GM23338 (cell line): ENCODE data around the gene SYNDIG1. TPM values are rescaled to one million over a fixed set of nuclear protein-coding genes. Genes with fewer than 3 reads are reported as not detected.

Experiments
- ATAC-seq: fragments of 200-7000 bp; cut with Tn5 transposase; 3 replicates; pipeline ENCODE4 v1.9.1; 2020
- DNase-seq: peaks from one replicate; pipeline ENCODE4 v3.0.0-alpha.2; 2015; ENCODE audit warnings: low spot score
- H2AFZ ChIP-seq: fragments of 200-600 bp; sonication (generic); 2 replicates; pipeline ENCODE4 v1.8.0; 2016; ENCODE audit warnings: antibody characterized with exemption, mild to moderate bottlenecking, moderate library complexity
- H3F3A ChIP-seq: fragments of 200-600 bp; sonication (generic); replicated peaks from 2 replicates; pipeline ENCODE4 v1.8.0; 2017; ENCODE audit warnings: antibody characterized with exemption, mixed run types, low read depth
- H3K27ac ChIP-seq: fragments of 200-600 bp; sonication (generic); 2 replicates; pipeline ENCODE4 v1.6.1; 2016; ENCODE audit warnings: low read depth
- H3K27me3 ChIP-seq: fragments of 200-600 bp; sonication (generic); 2 replicates; pipeline ENCODE4 v1.8.0; 2016; ENCODE audit warnings: mild to moderate bottlenecking, mixed run types, moderate library complexity; ENCODE audit not compliant: insufficient read depth
- H3K36me3 ChIP-seq: fragments of 200-600 bp; sonication (generic); 2 replicates; pipeline ENCODE4 v1.8.0; 2016; ENCODE audit warnings: mild to moderate bottlenecking; ENCODE audit not compliant: insufficient read depth
- H3K4me1 ChIP-seq: fragments of 200-600 bp; sonication (generic); 2 replicates; pipeline ENCODE4 v1.8.0; 2016; ENCODE audit warnings: mild to moderate bottlenecking, moderate library complexity; ENCODE audit not compliant: insufficient read depth
- H3K4me2 ChIP-seq: fragments of 200-600 bp; sonication (generic); 2 replicates; pipeline ENCODE4 v1.7.1; 2017; ENCODE audit warnings: mixed run types
- H3K4me3 ChIP-seq: fragments of 200-600 bp; sonication (generic); 2 replicates; pipeline ENCODE4 v1.6.1; 2016; ENCODE audit warnings: mixed run types
- H3K79me2 ChIP-seq: fragments of 200-600 bp; sonication (generic); replicated peaks from 2 replicates; pipeline ENCODE4 v1.8.0; 2017; ENCODE audit warnings: mild to moderate bottlenecking; ENCODE audit not compliant: insufficient read depth
- H3K9me2 ChIP-seq: fragments of 200-600 bp; sonication (generic); 2 replicates; pipeline ENCODE4 v1.8.0; 2017; ENCODE audit not compliant: insufficient read depth
- H4K20me1 ChIP-seq: fragments of 200-600 bp; sonication (generic); replicated peaks from 2 replicates; pipeline ENCODE4 v1.8.0; 2017; ENCODE audit warnings: mild to moderate bottlenecking; ENCODE audit not compliant: insufficient read depth
- H3K27ac Mint-ChIP-seq: 2 replicates; pipeline ENCODE4 v1.8.0; 2020; ENCODE audit warnings: inconsistent platforms, mild to moderate bottlenecking, moderate library complexity, mixed read lengths
- H3K27me3 Mint-ChIP-seq: 3 replicates; pipeline ENCODE4 v1.8.0; 2022; ENCODE audit warnings: low read depth, mild to moderate bottlenecking, moderate library complexity, mixed read lengths, inconsistent platforms; ENCODE audit not compliant: insufficient read depth, poor library complexity
- H3K36me3 Mint-ChIP-seq: 3 replicates; pipeline ENCODE4 v1.8.0; 2021; ENCODE audit warnings: low read depth, mild to moderate bottlenecking, inconsistent platforms, moderate library complexity, mixed read lengths
- H3K4me1 Mint-ChIP-seq: 3 replicates; pipeline ENCODE4 v1.8.0; 2020; ENCODE audit warnings: mild to moderate bottlenecking, inconsistent platforms, mixed read lengths
- H3K4me3 Mint-ChIP-seq: 3 replicates; pipeline ENCODE4 v1.8.0; 2021; ENCODE audit warnings: moderate library complexity, mild to moderate bottlenecking, inconsistent platforms, mixed read lengths
- H3K9me3 Mint-ChIP-seq: 3 replicates; pipeline ENCODE4 v1.8.0; 2020; ENCODE audit warnings: moderate library complexity, mild to moderate bottlenecking, inconsistent platforms, mixed read lengths
- CREB1 ChIP-seq: fragments of 250-450 bp; sonication (Bioruptor Pico); IDR thresholded peaks from 2 replicates; pipeline ENCODE4 v1.5.0; 2020; ENCODE audit warnings: low read depth, mild to moderate bottlenecking, moderate library complexity
- ETS1 ChIP-seq: IDR thresholded peaks from 2 replicates; pipeline ENCODE4 v1.6.1; 2016; ENCODE audit warnings: antibody characterized with exemption
- EZH2 ChIP-seq: fragments of 200-600 bp; sonication (generic); IDR thresholded peaks from one replicate; pipeline ENCODE4 v1.8.0; 2017; ENCODE audit warnings: antibody characterized with exemption, mild to moderate bottlenecking, low read depth; ENCODE audit not compliant: unreplicated experiment
- EZH2phosphoT487 ChIP-seq: fragments of 200-600 bp; sonication (generic); IDR thresholded peaks from one replicate; pipeline ENCODE4 v1.8.1; 2018; ENCODE audit warnings: antibody characterized with exemption; ENCODE audit not compliant: unreplicated experiment
- JUNB ChIP-seq: IDR thresholded peaks from one replicate; pipeline ENCODE4 v1.6.1; 2016; ENCODE audit warnings: antibody characterized with exemption; ENCODE audit not compliant: unreplicated experiment
- NANOG ChIP-seq: IDR thresholded peaks from 2 replicates; pipeline ENCODE4 v1.6.1; 2016; ENCODE audit warnings: antibody characterized with exemption, borderline replicate concordance
- POLR2AphosphoS5 ChIP-seq: IDR thresholded peaks from 2 replicates; pipeline ENCODE4 v1.6.1; 2016; ENCODE audit warnings: antibody characterized with exemption, low read depth
- ZNF331 ChIP-seq: fragments of 250-450 bp; sonication (Bioruptor Pico); IDR thresholded peaks from 2 replicates; pipeline ENCODE4 v1.5.0; 2020; ENCODE audit warnings: low read depth, mild to moderate bottlenecking, moderate library complexity
- ZNF462 ChIP-seq: fragments of 250-450 bp; sonication (Bioruptor Pico); IDR thresholded peaks from 2 replicates; pipeline ENCODE4 v1.5.0; 2020; ENCODE audit warnings: mild to moderate bottlenecking, moderate library complexity
- polyA plus RNA-seq: library from polyadenylated mRNA; unstranded; fragments of >200 nt; fragmentation: Nextera tagmentation; extraction: Ambion mirVana; gene quantifications from 2 replicates; pipeline ENCODE4 v1.2.1, GENCODE V29; 2016
- total RNA-seq: library from RNA; depleted of rRNA; stranded (reverse); fragments of >200 nt; shearing (Covaris generic); gene quantifications from 2 replicates; pipeline ENCODE4 v1.2.3, GENCODE V29; 2014
- TF ChIP-seq, protein P1 (sequence below): IDR thresholded peaks from one replicate; pipeline ENCODE4 v1.6.1; 2018; ENCODE audit warnings: antibody characterized with exemption; ENCODE audit not compliant: unreplicated experiment
- TF ChIP-seq, protein P2 (sequence below), 2 experiments: fragments of 200-600 bp in 1 of 2; sonication (generic) in 1 of 2; conservative IDR thresholded peaks; 2 replicates each; pipeline versions ENCODE4 v1.5.1 to v1.6.1; 2016 to 2017; ENCODE audit warnings: antibody characterized with exemption in 2 of 2, low read depth in 2 of 2, mild to moderate bottlenecking in 2 of 2, moderate library complexity in 1 of 2

SYNDIG1 gene
- total and polyA plus RNA-seq, 2 experiments from 2014 or later: 2.8 to 4.8 TPM

- TF ChIP-seq ZNF462: no peak
Measured at GRCh38 chr20:24580006-24580405, 110.6 kb downstream of the SYNDIG1 start (continued).

DNA sequence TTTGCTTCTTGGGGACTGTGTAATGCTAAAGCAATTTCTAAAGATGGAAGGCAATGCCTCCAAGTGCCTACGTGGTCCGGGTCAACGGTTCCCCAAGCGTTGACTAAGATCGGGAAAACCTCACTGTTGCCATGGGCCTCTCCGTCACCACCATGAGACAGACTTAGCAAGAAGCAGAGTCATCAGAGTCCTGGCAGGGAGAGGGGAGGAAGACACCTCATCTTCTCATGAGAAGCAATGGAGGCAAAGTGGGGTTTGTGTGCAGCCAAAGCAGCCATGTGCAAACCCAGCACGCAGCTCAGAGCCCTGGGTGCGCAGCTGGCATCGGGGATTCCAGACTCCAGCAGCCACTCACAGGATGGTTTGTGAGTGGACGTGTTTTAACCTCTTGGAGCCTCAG, 111.4 kb downstream of the SYNDIG1 start:
- H3K4me1 Mint-ChIP-seq: no peaks in the 10 kb centered on the region; the same call in 2 of the 3 replicates
- TF ChIP-seq EZH2 (no peak), ZNF331 (no peak), POLR2AphosphoS5 (no peak), CREB1 (CRISPR knock-in tag) (no peak), NANOG (no peak), JUNB (no peak), ETS1 (no peak), EZH2phosphoT487 (no peak)
- TF ChIP-seq, protein P1, sequence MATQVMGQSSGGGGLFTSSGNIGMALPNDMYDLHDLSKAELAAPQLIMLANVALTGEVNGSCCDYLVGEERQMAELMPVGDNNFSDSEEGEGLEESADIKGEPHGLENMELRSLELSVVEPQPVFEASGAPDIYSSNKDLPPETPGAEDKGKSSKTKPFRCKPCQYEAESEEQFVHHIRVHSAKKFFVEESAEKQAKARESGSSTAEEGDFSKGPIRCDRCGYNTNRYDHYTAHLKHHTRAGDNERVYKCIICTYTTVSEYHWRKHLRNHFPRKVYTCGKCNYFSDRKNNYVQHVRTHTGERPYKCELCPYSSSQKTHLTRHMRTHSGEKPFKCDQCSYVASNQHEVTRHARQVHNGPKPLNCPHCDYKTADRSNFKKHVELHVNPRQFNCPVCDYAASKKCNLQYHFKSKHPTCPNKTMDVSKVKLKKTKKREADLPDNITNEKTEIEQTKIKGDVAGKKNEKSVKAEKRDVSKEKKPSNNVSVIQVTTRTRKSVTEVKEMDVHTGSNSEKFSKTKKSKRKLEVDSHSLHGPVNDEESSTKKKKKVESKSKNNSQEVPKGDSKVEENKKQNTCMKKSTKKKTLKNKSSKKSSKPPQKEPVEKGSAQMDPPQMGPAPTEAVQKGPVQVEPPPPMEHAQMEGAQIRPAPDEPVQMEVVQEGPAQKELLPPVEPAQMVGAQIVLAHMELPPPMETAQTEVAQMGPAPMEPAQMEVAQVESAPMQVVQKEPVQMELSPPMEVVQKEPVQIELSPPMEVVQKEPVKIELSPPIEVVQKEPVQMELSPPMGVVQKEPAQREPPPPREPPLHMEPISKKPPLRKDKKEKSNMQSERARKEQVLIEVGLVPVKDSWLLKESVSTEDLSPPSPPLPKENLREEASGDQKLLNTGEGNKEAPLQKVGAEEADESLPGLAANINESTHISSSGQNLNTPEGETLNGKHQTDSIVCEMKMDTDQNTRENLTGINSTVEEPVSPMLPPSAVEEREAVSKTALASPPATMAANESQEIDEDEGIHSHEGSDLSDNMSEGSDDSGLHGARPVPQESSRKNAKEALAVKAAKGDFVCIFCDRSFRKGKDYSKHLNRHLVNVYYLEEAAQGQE: no peak
- TF ChIP-seq, protein P2, sequence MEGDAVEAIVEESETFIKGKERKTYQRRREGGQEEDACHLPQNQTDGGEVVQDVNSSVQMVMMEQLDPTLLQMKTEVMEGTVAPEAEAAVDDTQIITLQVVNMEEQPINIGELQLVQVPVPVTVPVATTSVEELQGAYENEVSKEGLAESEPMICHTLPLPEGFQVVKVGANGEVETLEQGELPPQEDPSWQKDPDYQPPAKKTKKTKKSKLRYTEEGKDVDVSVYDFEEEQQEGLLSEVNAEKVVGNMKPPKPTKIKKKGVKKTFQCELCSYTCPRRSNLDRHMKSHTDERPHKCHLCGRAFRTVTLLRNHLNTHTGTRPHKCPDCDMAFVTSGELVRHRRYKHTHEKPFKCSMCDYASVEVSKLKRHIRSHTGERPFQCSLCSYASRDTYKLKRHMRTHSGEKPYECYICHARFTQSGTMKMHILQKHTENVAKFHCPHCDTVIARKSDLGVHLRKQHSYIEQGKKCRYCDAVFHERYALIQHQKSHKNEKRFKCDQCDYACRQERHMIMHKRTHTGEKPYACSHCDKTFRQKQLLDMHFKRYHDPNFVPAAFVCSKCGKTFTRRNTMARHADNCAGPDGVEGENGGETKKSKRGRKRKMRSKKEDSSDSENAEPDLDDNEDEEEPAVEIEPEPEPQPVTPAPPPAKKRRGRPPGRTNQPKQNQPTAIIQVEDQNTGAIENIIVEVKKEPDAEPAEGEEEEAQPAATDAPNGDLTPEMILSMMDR (conservative IDR thresholded peaks at IDR 0.05; ENCODE audit: low read depth in 2 of 2): no peak

More for the DNA sequence above, 111.4 kb downstream of the SYNDIG1 start:
- no peaks in the 10 kb centered on the region for H3K36me3 Mint-ChIP-seq
- Histone ChIP-seq H3K79me2 (no peaks in the 10 kb centered on the region), H3K27ac (no peak overlapping the region), H4K20me1 (no peaks in the 10 kb centered on the region), H3F3A (no peaks in the 10 kb centered on the region), H3K36me3 (no peaks in the 10 kb centered on the region), H3K4me3 (no peak overlapping the region), H3K27me3 (no peaks in the 10 kb centered on the region), H3K4me1 (no peaks in the 10 kb centered on the region), H3K4me2 (no peak overlapping the region), H3K9me2 (no peaks in the 10 kb centered on the region), H2AFZ (no peak overlapping the region)
- ATAC-seq (no peak), DNase-seq (no peak)
- no peaks in the 10 kb centered on the region for H3K9me3 Mint-ChIP-seq
- H3K4me3 Mint-ChIP-seq: no peak overlapping the region
- H3K27me3 Mint-ChIP-seq: peaks cover 5% of the 10 kb centered on the region
- H3K27ac Mint-ChIP-seq: no peak overlapping the region
